Right cardiac atrium (tissue), 5 donors: ENCODE results near the gene TMEM242. TPM values are rescaled to one million over a fixed set of nuclear protein-coding genes. Genes with fewer than 3 reads are reported as not detected.

Experiments
- ATAC-seq, 2 donors: fragments of 200-7000 bp; cut with Tn5 transposase; one replicate each; pipeline versions ENCODE4 v1.8.0 to v1.9.1; 2020; ENCODE audit warnings: moderate library complexity in 2 of 2, mild to moderate bottlenecking in 1 of 2
- DNase-seq, 3 donors: peaks; one replicate each; pipeline ENCODE4 v3.0.0-alpha.2; 2020
- H3K27ac ChIP-seq: one replicate; pipeline ENCODE4 v1.5.1; 2013; ENCODE audit warnings: mild to moderate bottlenecking, low read length, control low read depth, moderate library complexity
- H3K27me3 ChIP-seq: one replicate; pipeline ENCODE4 v1.6.1; 2013; ENCODE audit not compliant: control insufficient read depth, insufficient read depth
- H3K4me1 ChIP-seq: one replicate; pipeline ENCODE4 v1.6.1; 2013; ENCODE audit warnings: low read length; ENCODE audit not compliant: control insufficient read depth, insufficient read depth
- H3K4me3 ChIP-seq: one replicate; pipeline ENCODE4 v1.5.1; 2013; ENCODE audit warnings: low read length, control low read depth
- H3K9me3 ChIP-seq: one replicate; pipeline ENCODE4 v1.6.1; 2013; ENCODE audit warnings: low read length; ENCODE audit not compliant: control insufficient read depth
- WGBS: extraction: QIAGEN DNeasy Blood & Tissue Kit; methylation state at CpG from one replicate; pipeline ENCODE4 v1.1.7; 2013; 5-methylcytosine and 5-hydroxymethylcytosine counted together
- intact Hi-C, 4 donors: fragments of 100-400 bp; cut with DNase I; formaldehyde crosslinking; loops; one replicate each; pipeline versions ENCODE4 v1.11.0 to v1.14.0; 2022 to 2023
- polyA plus RNA-seq: library from polyadenylated mRNA; stranded (reverse); fragments of 200-250 nt; gene quantifications from one replicate; pipeline ENCODE4 v1.2.3, GENCODE V29; 2013
- total RNA-seq, 4 donors: library from RNA; stranded (reverse); fragmentation: NEBNext Ultra II Directional; extraction: Animal tissue kit (Norgen Biotek cat#: 25700); gene quantifications; one replicate each; pipeline ENCODE4 v1.2.1, GENCODE V29; 2021
- donor health status: healthy with polysubstance abuse.
- donor health status: DM: no; HTN: yes; CAD: no.
- donor health status: DM: no; HTN: no; CAD: no.
- donor health status: DM: no; HTN: yes; CAD: no; lungs with severe emphysema.
- donor health status: DM: yes; HTN: yes; CAD: no.

The TMEM242 gene
- total and polyA plus RNA-seq, 5 donors, result 11.5 to 14.8 (median 13.0) TPM

DNA sequence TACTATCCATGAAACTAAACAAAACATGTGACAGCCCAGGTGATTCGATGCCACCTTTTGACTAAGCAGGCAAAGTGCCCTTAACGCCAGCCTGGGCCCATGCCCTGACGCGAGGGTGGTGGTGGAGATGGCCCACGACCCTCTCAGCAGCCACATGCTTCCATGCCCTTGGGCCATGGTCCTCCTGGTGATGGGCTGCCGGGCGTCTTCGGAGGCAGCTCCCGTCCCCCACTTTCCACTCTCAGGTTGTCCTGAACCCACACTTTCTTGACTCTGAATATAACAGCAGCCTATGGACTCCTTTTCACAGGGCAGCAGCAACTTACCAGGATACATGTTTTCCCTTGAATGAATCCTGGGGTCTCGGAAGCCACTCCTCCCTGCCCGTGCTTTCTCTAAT, 33.6 kb downstream of the TMEM242 start:
- DNase-seq (no peak), ATAC-seq (no peak)
- no peaks in the 10 kb centered on the region for H3K4me1 ChIP-seq
- H3K9me3 ChIP-seq, result no peaks in the 10 kb centered on the region
- intact Hi-C loops, result no loop called here
- no peak overlapping the region for H3K4me3 ChIP-seq
- H3K27me3 ChIP-seq, result no peaks in the 10 kb centered on the region
- no peak overlapping the region for H3K27ac ChIP-seq
- WGBS, result 96% methylated on average over 11 of the region's 11 CpGs

DNA sequence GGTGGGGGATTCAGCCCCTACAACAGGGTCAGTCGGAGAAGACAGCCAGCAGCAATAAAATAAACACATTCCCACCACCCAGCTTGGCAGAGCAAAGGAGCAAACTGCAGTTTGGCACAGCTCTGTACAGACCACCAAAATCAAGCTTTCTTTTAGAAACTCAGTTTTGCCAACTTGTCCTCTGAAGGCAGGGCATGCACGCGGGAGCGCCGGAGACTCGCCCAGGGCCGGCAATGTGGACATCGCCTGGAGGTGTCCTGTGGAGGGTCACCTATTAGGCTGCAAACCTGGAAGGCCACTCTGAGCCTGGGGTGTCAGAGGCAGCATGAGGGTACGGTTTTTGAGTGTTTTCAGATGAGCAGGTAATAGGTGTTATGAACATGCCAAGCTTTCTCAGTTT, 34.7 kb downstream of the TMEM242 start:
- Histone ChIP-seq H3K27ac (no peak overlapping the region), H3K9me3 (no peaks in the 10 kb centered on the region), H3K4me3 (no peak overlapping the region), H3K27me3 (no peaks in the 10 kb centered on the region), H3K4me1 (no peaks in the 10 kb centered on the region)
- ATAC-seq (no peak), DNase-seq (no peak)
- intact Hi-C loops, result no loop called here
- 97% methylated on average over 9 of the region's 9 CpGs for WGBS

DNA sequence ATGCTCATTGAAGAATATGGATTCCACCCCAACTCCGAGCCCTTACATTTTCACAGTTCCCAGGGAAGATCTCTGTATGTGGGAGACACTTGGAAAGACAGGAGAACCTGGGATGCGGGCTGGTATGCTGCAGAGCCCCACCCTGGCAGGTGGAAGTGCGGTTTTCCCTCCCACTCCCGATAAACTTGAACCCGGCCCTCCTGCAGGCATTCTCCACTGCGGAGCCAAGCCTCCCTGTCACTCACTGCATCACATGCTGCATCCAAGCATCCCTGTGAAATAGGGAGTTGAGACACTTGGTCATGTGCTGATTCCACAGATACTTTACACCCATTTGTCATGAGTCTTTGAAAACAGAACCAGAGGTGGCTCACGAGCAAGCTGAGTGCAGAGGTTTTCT, 35.4 kb downstream of the TMEM242 start:
- 92% methylated on average over 7 of the region's 7 CpGs for WGBS
- no peaks in the 10 kb centered on the region for H3K9me3 ChIP-seq
- no peaks in the 10 kb centered on the region for H3K4me1 ChIP-seq
- no peak overlapping the region for H3K27ac ChIP-seq
- ATAC-seq, result no peak
- DNase-seq, result no peak
- intact Hi-C loops, result no loop called here
- H3K27me3 ChIP-seq, result no peaks in the 10 kb centered on the region
- H3K4me3 ChIP-seq, result no peak overlapping the region

DNA sequence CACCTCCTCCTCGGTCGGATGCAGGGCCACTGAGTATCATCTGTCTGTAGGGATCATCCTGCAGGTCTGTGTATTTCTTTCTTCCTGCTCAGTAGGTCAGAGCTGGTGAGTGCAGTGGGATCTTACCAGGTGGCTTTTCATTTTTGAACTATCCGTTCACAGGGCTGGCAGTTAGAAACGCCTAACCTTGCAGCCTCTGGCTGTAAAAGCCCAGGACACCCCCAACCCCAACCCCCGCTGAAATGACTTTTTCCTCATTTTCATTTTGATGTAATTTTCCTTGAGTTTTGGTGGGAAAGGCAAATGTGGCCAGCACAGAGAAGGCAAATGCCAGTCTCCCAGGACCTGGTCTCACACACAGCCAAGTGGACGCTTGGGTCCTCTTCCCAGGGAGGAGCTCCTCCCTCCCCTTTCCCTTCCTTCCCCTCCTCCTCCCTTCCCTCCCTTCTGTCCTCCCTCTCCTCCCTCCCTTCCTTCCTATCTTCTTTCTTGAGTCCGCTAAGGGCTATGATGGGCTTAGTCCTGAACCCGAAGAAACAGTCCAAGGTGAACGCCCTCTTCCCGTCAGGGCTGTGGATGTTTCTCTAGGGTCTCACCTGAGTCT, 36.0 kb downstream of the TMEM242 start:
- WGBS, result 77% methylated on average over 10 of the region's 10 CpGs
- H3K27ac ChIP-seq, result no peak overlapping the region
- H3K4me3 ChIP-seq, result no peak overlapping the region
- intact Hi-C loops, result no loop called here
- no peaks in the 10 kb centered on the region for H3K9me3 ChIP-seq
- no peaks in the 10 kb centered on the region for H3K4me1 ChIP-seq
- no peaks in the 10 kb centered on the region for H3K27me3 ChIP-seq
- ATAC-seq (no peak), DNase-seq (no peak)

DNA sequence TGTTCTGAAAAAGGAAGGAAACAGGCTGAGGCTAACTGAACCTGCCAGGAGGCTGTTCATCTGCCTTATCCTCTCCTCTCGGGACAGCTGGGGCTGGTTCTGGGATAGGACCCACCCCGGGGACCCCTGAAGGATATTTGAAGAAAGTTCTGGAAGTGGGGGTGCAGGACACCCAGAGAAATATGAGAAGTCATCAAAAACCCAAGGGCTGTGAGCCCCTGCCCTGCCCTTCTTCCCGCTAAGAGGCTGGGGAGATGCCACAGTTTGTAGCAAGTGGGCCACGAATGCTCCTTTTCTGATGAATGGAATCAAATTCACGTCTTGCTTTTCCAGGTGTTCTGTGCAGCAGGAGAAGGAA, 37.9 kb downstream of the TMEM242 start:
- DNase-seq, result no peak
- Histone ChIP-seq H3K4me1 (no peaks in the 10 kb centered on the region), H3K9me3 (no peaks in the 10 kb centered on the region), H3K27ac (no peak overlapping the region), H3K27me3 (no peaks in the 10 kb centered on the region), H3K4me3 (no peak overlapping the region)
- no peak for ATAC-seq
- 77% methylated on average over 5 of the region's 5 CpGs for WGBS
- intact Hi-C loops, result no loop called here

DNA sequence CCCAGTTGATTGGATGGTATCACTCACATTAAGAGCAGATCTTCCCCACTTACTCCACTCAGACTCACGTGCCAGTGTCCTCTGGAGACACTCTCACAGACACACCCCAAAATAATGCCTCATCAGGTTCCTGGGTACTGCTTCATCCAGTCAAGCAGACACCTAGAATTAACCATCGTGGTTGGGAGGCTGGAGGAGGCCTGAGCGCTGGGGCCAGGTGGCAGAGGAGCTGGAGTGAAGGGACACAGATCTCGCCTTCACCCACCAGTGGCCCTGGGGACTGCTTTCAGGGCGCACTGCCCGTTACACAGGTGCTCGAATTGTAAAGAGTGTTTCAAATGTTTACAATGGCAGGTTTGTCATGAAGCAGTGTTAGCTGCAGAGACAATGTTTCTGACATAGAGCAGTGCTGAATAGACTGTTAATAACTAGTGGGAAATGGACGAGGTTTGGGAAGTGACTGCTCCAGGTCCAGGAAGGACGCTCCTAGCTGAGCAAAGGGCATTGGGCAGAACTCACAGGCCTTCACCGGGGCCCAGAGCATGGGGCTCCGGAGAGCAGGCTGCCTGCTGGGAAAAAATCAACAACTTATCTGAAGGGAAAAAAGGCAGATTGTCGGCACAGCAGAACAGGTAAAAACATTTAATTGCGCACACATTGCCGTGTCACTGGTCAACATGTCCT, 38.4 kb downstream of the TMEM242 start:
- DNase-seq, result no peak
- no peaks in the 10 kb centered on the region for H3K27me3 ChIP-seq
- H3K9me3 ChIP-seq, result no peaks in the 10 kb centered on the region
- H3K4me3 ChIP-seq, result no peak overlapping the region
- no peak for ATAC-seq
- no peak overlapping the region for H3K27ac ChIP-seq
- H3K4me1 ChIP-seq, result no peaks in the 10 kb centered on the region
- WGBS, result 79% methylated on average over 14 of the region's 14 CpGs
- intact Hi-C loops, result no loop called here

DNA sequence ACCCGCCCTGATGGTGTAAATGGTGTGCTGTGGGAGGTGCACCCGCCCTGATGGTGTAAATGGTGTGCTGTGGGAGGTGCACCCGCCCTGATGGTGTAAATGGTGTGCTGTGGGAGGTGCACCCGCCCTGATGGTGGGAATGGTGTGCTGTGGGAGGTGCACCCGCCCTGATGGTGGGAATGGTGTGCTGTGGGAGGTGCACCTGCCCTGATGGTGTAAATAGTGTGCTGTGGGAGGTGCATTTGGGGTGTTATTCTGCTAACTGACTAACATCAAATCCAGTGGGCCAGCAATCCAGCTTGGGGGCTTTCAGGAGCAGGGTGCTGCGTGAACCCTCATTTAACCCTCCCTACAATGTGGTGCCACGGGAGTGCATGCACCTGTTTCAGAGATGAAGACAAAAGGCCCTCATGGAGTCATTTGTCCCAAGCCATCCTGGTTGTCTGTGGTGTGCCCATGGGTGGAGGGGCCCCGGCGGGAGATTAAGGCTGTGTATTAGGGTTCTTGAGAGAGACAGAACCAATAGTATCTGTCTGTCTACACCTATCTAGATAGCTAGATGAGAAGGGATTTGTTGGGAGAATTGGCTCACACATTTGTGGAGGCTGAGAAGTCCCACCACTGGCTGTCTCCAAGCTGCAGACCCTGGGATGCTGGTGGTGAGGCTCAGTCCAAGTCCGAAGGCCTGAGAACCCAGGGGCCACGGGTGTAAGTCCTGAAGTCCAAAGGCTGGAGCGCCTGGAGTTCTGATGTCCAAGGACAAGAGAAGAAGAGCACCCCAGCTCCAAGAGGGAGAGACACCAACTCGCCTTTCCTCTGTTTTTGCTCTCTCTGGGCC, 39.2 kb downstream of the TMEM242 start:
- H3K27me3 ChIP-seq, result no peaks in the 10 kb centered on the region
- 92% methylated on average over 11 of the region's 13 CpGs for WGBS
- no peak for ATAC-seq

DNA sequence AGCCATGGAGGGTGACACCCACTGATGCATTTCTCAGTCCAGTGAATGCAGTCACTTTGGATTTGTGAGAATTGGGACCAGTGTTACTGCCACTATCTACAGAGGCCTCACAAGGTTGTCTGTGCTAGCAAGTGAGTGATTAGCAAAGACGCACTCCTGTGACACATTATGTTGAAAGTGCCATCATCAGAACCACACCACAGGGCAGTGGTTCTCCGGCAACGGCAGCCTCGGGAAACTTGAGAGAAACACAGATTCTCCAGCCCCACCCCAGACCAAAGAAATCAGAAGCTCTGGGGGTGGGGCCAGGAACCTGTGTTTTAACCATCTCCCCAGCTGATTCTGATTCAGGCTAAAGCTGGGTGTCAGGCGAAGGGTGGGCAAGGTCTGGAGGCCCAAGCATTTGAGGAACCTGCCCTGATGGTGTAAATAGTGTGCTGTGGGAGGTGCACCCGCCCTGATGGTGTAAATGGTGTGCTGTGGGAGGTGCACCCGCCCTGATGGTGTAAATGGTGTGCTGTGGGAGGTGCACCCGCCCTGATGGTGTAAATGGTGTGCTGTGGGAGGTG, 39.9 kb downstream of the TMEM242 start:
- WGBS, result 50% methylated on average over 7 of the region's 8 CpGs
- DNase-seq (no peak), ATAC-seq (no peak)
- no peaks in the 10 kb centered on the region for H3K27me3 ChIP-seq
- no peaks in the 10 kb centered on the region for H3K4me1 ChIP-seq
- H3K4me3 ChIP-seq, result no peak overlapping the region
- intact Hi-C loops, result no loop called here
- H3K9me3 ChIP-seq, result no peaks in the 10 kb centered on the region
- no peak overlapping the region for H3K27ac ChIP-seq

More for the DNA sequence above, 39.2 kb downstream of the TMEM242 start:
- H3K9me3 ChIP-seq, result no peaks in the 10 kb centered on the region
- H3K27ac ChIP-seq, result no peak overlapping the region
- no peak for DNase-seq
- H3K4me3 ChIP-seq, result no peak overlapping the region
- H3K4me1 ChIP-seq, result no peaks in the 10 kb centered on the region
- intact Hi-C loops, result no loop called here

DNA sequence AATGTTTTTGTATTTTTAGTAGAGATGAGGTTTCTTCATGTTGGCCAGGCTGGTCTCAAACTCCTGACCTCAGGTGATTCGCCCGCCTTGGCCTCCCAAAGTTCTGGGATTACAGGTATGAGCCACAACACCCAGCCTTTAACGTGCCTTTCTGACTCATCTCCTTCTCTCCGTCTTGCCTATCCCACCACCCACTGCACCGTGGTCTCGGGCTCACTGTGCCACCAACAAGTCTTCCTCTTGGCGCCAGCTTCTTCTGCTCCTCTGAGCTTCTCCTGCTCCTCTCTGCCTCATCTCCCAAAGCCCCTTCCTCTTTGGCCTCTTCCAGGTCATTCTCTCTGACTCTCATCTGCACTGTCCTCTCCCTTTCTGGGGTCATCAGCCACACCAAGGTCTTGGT, 41.0 kb downstream of the TMEM242 start:
- 95% methylated on average over 7 of the region's 7 CpGs for WGBS
- Histone ChIP-seq H3K27ac (no peak overlapping the region), H3K4me1 (no peaks in the 10 kb centered on the region), H3K27me3 (no peaks in the 10 kb centered on the region), H3K9me3 (no peaks in the 10 kb centered on the region), H3K4me3 (no peak overlapping the region)
- ATAC-seq (no peak), DNase-seq (no peak)
- intact Hi-C loops, result no loop called here

DNA sequence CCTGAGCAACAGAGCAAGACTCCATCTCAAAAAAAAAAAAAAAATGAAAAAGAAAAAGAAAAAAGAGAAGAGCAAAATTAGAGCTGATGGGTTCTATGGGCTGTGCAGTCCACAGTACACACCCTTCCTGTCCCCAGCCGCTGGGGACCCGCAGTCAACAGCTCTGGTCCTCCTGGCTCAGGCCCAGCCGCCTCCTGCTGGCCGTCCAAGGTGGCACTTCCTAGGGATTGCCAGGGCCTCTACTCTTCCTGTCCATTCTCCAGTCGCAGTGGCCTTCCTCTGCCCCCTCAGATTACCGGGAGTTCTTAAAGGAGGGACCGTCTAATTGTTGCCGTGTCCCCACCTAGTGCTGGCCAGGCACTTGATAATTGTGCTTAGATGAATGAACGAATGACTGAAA, 41.7 kb downstream of the TMEM242 start:
- no peaks in the 10 kb centered on the region for H3K27me3 ChIP-seq
- no peaks in the 10 kb centered on the region for H3K9me3 ChIP-seq
- no peak overlapping the region for H3K4me3 ChIP-seq
- no peak overlapping the region for H3K27ac ChIP-seq
- WGBS, result 58% methylated on average over 9 of the region's 9 CpGs
- ATAC-seq (peak; percentile 64 to 82), DNase-seq (peak; percentile 55 to 77 (median 68))
- intact Hi-C loops, result no loop called here
- H3K4me1 ChIP-seq, result no peaks in the 10 kb centered on the region

DNA sequence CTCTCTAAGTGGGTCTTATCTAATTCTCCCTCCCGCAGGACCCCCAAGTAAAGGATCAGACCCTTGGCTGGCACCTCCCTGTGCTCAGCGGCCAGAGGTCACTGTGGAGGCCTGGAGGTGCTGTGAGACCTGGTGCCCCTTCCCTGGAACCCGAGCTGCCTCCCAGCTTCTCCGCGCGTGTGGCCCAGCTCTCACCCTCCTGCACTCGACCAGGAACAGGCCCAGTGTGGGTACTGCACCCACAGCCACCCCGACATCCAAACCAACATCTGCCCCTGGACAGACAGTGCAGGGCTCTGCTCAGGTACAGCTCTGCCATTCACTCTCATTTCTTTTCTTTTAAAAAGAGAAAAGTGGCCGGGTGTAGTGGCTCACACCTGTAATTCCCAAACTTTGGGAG, 42.4 kb downstream of the TMEM242 start:
- no peaks in the 10 kb centered on the region for H3K9me3 ChIP-seq
- ATAC-seq (peak in 1 of 2 donors; percentile 13), DNase-seq (no peak)
- no peak overlapping the region for H3K27ac ChIP-seq
- 87% methylated on average over 9 of the region's 9 CpGs for WGBS
- H3K27me3 ChIP-seq, result no peaks in the 10 kb centered on the region
- intact Hi-C loops, result no loop called here
- H3K4me1 ChIP-seq, result no peaks in the 10 kb centered on the region
- no peak overlapping the region for H3K4me3 ChIP-seq
